Activated CD4-positive, alpha-beta T cell treated with anti-CD3 and anti-CD28 coated beads, Interleukin-2, amount 50 U/mL, for 4 hours (primary cell): ENCODE results near the gene DGUOK.
A peak's percentile ranks its signal among the peaks of the same experiment; 100 is the strongest.
"Not testable (repeated sequence)": the region's sequence is repeated elsewhere in the genome, so short reads cannot be mapped to it uniquely, and the experiment has no call there.

ENCODE experiments used
- DNase-seq, 2 experiments: peaks; one replicate each; pipeline ENCODE4 v3.0.0-alpha.2; 2020

The DGUOK gene

DNA sequence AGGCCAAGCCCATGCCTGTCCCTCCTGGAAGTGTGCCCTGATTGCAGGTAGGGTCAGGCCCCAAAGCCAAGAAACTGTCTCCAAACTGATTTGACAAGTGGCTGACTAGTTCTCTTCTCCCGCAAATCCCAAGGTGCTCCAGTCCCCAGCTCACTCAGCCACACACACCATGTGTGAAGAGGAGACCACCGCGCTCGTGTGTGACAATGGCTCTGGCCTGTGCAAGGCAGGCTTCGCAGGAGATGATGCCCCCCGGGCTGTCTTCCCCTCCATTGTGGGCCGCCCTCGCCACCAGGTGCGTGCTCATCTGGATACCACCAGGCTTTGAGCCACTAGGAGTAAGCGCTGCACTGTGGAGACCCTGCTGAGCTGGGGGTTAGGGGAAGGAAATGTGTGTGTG, 25.5 kb upstream of the DGUOK start:
- no peak for DNase-seq

DNA sequence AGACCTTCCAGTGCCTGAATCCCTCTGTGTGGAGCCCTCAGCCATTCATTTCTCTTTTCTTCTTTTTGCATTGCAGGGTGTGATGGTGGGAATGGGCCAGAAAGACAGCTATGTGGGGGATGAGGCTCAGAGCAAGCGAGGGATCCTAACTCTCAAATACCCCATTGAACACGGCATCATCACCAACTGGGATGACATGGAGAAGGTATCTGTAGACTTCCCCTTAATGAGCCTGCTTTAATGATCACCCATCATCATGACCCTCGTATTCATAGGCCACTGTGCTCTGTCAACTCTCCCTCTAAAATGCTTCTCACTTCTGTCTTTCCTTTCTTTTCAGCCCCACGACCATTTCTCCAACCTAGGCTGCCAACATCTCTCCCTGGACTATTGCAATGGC, 24.4 kb upstream of the DGUOK start:
- no peak for DNase-seq

DNA sequence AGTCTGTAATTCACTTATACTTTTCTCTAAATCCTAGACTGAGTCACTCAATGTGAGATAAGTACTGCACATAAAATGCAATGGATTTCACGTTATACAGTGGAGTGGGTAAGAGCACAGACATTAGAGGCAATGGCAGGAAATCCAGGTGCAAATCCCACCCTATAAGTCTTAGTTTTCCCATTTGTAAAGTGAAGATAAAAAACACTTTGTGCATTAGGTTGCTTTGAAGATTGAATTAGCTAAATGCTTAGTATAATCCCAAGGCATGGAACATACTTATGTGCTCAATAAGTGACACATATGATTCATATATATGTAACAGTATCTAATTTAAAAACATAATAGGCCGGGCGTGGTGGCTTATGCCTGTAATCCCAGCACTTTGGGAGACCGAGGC, 23.4 kb upstream of the DGUOK start:
- DNase-seq = no peak

DNA sequence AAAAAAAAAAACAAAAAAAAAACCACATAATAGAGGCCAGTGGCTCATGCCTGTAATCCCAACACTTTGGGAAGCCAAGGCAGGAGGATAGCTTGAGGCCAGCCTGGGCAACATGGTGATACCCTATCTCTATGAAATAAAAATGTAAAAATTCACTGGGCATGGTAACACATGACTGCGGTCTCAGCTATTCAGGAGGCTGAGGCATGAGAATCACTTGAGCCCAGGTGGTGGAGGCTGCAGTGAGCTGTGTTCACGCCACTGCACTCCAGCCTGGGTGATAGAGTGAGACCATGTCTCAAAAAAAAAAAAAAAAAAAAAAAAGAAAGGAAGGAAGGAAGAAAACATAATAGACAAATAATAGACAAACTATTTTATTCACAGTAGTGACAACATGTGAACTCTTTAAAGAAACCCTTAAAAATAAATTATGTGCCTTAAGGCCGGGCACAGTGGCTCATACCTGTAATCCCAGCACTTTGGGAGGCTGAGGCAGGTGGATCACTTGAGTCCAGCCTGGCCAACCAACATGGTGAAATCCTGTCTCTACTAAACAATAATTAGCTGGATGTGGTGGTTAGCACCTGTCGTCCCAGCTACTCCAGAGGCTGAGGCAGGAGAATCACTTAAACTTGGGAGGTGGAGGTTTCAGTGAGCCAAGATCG, 22.6 kb upstream of the DGUOK start:
- DNase-seq = not testable (repeated sequence)

DNA sequence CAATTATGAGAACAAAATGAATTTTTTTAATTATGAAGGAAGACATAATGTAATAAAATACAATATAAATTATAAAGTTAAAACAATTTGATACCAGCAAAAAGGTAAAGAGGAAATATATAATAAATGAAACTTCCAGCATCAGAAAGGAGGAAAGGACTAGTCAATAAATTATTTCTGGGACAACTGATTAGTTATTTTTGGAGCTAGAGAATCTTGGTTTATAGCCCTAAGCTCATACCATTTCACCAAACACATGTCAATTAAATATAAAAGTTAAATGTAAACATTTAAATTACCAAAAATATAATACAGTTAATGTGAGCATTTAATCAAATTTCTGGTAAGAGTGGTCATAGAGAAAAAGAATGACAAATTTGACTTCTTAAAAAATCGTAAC, 21.7 kb upstream of the DGUOK start:
- DNase-seq = no peak

DNA sequence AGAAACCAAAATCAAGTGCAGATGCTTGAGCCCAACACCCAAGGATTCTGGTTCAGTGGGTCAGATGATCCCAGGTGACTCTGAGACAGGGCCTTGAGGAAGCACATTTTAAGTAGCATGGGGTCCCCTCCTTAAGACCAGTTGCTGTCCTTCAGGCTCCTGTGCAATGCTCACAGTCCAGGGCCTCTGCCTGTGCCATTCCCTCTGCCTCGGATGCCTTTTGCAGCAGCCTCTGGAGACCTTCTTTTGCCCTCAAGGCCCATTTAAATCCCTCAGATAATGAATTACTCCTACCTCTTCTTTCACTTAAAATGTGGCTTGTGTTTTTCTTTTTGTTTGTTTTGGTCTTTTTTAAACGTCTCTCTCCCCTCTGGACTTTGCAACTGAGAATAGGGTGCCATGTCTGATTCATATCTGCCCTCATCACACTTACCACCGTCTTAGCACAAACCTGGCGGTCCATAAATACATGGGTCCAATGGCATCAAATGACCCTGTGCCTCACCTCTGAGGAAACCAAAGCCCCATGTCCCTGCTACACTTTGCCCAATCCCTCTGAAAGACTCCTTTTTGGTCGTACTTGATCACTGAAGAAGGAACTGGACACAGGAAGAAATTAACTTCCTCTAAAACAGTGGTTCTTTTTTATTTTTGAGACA, 19.7 kb upstream of the DGUOK start:
- DNase-seq = no peak

DNA sequence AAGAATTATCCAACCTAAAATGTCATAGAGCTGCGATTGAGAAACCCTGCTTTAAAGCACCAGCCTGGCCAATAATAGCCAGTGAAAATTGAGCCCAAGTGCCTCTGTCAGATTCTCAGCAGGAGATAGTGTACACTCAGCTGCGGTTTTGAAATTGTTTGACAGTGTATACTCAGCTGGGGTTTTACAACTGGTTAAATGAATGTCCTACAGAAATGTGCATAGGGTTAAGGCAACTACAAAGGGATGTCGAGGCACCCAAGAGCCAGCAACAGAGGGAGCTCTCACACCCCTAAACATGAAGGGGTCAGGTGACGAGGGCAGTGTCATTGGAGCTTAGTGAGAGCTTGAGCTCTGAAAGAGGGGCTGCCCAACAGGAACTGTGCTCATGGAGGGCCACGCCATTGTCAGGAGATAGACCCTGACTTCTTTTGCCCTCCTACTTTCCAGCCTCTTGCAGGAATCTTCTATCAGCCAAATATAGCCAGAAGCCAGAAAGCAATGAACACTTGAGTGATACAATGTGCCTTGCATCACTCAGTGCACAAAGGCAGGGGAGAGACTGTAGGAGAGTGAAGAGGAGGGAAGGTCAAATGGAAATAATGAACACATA, 18.7 kb upstream of the DGUOK start:
- DNase-seq = peak; percentile 49 to 57

DNA sequence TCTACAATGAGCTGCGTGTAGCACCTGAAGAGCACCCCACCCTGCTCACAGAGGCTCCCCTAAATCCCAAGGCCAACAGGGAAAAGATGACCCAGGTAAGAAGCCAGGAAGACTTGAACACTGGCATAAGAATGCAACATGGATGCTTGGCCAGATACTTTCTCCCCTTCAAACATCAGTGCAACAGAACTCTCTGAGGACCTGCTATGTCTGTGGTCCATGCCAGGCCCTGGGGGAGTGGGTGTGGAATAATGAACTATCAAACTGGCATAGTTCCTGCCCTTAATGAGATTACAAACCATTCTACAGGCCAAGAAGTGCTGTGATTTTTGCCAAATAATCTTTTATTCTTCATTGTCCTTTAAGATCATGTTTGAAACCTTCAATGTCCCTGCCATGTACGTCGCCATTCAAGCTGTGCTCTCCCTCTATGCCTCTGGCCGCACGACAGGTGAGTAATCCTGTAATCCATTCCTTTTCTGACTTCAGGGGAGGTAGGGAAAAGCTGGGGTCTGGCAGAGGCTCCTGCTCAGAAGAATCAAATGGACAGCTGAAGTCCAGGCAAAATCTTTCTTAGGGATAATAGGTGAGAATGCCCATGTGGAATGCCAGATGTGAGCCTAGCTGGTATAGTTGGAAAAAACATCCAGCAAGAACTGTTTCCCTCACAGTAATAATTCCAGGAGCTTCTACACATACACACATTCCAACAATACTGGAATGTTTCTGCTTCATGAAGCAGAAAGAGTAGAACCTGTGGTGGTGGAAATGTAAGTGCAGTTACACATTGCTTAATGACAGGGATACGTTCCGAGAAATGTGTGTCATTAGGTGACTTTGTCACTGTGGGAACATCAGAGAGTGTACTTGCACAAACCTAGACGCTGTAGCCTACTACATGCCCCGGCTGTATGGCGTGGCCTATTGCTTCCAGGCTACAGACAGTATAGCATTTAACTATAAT, 17.7 kb upstream of the DGUOK start:
- no peak for DNase-seq

DNA sequence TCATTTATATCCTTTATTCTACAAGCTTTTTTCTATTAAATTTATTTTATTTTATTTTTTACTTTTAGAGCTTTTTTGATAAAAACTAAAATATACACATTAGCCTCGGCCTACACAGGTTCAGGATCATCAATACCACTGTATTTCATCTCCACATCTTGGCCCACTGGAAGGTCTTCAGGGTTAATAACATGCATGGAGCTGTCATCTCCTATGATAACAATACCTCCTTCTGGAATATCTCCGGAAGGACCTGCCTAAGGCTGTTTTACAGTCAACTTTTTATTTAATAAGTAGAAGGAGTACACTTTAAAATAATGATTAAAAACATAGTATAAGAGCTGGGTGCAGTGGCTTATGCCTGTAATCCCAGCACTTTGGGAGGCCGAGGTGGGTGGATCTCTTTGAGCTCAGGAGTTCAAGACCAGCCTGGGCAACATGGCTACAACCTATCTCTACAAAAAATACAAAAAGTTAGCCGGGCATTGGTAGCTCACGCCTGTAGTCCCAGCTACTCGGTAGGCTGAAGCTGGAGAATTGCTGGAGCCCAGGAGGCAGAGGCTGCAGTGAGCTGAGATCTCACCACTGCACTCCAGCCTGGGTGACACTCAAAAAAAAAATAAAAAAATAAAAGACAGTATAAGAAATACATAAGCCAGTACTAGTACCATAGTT, 15.7 kb upstream of the DGUOK start:
- no peak for DNase-seq

DNA sequence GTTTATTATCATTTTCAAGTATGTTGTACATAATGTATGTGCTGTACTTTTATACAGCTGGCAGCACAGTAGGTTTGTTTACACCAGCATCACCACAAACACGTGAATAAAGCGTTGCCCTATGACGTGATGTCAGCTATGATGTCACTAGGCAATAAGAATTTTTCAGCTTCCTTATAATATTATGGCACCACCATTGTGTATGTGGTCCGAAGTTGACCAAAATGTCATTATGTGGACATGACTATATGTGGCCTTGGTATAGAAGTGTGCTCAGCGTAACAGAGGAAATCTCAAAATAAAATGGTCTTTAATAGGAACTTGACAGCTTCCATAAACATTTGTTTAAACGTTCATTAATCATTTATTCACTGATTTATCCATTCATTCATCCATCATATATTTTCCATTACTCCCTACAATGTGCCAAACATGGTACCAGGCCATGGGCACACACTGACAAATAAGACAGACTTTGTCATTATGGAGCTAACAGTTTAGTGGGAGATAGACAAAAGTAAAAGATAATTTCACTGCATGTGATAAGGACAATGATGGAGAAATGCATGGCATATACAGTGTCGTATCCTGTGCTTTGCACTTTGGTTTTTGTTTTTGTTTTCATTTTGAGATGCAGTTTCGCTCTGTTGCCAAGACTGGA, 15.0 kb upstream of the DGUOK start:
- no peak for DNase-seq

DNA sequence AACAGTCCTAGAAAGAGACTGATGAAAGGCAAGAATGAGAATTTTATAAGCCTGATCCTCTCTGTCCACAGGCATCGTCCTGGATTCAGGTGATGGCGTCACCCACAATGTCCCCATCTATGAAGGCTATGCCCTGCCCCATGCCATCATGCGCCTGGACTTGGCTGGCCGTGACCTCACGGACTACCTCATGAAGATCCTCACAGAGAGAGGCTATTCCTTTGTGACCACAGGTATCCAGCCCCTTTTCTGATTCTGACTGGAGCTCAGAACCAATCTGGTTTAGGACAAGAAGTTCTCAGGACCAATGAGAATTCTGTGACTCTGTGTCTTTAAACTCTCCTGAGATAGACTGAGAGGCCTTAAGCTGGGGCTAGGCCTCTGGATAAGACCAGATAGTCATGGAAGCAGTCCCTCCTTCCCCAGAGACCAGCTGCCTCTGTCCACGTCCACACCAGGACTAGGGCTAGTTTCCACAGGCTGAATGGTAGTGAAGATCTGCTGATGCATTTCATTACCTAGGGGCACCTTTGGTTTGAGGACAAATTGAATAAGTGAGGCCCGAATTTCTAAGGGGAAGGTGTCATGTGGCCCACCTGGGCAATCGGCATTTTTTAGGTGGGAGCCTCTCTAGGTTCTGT, 13.1 kb upstream of the DGUOK start:
- no peak for DNase-seq

DNA sequence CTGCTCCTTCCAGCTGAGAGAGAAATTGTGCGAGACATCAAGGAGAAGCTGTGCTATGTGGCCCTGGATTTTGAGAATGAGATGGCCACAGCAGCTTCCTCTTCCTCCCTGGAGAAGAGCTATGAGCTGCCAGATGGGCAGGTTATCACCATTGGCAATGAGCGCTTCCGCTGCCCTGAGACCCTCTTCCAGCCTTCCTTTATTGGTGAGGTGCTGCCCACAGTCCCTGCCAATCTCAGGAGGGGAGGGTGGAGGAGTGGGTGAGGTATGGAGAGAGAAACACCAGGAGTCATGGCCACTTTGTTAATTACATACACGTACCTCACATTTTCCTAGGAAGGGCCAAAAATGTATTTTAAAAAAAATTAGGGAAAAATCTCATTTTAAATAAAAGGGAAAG, 12.0 kb upstream of the DGUOK start:
- no peak for DNase-seq

DNA sequence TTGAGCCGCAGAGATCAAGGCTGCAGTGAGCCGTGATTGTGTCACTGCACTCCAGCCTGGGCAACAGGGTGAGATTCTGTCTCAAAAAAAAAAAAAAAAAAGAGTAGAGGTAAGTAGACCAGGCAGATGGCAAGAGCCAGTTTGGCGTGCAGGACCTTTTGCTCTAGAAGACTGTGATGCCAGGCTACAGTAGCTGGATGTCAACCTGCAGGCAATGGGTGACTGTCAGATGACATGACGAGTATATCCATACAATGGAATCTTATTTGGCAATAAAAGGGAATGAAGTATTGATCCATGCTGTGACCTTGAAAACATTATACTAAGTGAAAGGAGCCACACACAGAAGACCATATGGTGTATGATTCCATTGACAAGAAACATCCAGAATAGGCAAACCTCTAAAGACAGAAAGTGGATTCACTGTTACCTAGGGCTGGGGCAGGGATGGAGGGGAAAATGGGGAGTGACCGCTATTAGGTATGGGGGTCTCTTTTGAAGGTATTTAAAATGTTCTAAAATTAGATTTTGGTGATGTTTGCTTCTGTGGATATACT, 11.2 kb upstream of the DGUOK start:
- no peak for DNase-seq

DNA sequence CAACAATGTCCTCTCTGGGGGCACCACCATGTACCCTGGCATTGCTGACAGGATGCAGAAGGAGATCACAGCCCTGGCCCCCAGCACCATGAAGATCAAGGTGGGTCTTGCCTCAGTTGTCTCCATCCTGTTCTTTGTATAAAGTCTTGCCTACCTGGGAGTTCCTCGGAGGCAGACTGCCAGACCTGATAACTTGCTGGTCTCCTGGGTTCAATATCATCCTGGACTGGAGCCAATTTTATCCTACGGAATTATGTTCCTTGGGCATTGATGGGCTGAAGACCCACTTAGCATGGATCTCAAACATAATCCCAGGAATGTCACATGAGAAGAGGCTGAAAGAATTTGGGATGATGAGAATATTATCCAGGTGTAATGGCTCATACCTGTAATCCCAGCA, 10.0 kb upstream of the DGUOK start:
- DNase-seq = no peak

DNA sequence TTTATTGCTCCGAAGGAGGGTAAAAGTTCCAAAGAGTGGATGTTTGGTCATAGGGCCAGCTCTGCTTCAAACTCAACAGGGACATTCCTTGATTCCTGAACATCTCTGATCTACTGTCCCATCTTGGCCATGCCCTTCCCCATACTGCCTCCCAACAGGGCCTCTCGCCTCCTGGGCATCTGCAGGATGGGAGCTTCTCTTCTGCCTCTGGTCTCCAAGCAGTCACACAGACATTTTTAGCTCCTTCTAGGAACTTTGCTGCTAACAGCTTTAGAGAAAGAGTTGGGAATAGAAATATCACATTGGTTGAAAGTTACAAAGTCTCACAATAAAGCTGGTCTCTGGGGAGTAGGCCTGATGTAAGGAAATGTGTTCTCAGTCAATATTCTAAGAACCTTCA, 9.4 kb upstream of the DGUOK start:
- DNase-seq = no peak

DNA sequence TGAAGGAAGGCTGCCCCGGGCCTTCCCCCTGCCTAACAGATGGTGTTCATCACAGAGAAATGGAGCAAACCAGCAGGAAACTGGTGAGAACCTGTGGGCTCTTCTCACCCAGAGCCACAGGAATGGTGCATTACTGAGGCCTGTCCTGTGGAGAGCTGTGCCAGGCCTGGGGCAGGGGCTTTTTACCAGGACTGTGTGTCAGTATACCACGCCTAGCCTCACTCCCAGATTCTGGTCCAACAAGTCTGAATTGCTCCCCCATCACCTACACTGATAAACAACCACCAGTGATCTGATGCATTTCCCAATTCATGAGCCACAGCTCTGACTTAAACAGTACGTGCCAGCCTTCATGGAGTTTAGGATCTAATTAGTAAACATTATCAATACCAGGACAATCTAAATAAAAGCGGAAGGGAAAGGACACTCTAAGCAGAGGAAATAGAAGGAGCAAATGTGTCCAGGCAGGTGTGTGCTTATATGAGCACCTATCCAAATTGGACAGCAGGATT, 8.9 kb upstream of the DGUOK start:
- no peak for DNase-seq

DNA sequence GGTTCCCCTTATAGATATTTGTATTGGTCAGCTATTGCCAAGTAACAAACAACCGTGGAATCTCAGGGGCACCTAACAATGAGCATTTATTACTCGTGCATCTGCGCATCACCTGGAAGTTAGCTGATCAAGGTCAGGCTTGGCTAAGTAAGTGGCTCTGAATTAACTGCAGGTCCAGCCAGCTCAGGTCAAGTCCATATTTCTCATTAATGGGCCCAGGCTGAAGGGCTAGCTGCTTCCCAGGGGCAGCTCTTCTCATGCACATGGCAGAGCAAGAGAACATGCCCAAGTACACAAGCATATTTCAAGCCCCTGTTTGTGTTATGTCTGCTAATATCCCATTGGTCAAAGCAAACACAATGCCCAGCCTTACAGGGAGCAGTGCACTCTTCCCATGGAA, 7.8 kb upstream of the DGUOK start:
- DNase-seq = no peak

DNA sequence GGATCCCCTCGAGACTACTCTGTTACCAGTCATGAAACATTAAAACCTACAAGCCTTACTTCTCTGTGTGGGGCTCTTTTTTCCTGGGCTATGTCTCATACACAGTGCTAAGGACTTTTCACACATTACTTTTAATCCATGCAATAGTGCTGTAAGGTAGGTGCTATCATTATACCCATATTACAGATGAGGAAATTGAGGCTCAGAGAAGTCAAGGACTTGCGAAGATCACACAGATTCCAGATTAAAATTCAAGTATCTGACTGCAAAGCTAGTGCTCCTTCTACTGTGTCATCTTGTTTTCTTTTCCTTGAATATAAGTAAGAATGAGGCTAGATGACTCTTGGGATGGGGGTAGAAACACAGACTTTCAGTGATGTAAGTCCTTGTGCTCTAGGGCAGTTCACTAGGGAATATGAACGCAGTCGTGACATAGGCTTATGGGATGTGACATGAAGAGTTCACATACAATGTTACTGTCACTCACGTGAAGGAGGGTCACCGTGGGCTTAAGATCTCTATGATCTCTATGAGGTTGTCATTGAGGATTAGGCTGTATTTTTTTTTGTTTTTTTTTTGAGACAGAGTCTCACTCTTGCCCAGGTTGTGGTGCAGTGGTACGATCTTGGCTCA, 7.0 kb upstream of the DGUOK start:
- DNase-seq = no peak

DNA sequence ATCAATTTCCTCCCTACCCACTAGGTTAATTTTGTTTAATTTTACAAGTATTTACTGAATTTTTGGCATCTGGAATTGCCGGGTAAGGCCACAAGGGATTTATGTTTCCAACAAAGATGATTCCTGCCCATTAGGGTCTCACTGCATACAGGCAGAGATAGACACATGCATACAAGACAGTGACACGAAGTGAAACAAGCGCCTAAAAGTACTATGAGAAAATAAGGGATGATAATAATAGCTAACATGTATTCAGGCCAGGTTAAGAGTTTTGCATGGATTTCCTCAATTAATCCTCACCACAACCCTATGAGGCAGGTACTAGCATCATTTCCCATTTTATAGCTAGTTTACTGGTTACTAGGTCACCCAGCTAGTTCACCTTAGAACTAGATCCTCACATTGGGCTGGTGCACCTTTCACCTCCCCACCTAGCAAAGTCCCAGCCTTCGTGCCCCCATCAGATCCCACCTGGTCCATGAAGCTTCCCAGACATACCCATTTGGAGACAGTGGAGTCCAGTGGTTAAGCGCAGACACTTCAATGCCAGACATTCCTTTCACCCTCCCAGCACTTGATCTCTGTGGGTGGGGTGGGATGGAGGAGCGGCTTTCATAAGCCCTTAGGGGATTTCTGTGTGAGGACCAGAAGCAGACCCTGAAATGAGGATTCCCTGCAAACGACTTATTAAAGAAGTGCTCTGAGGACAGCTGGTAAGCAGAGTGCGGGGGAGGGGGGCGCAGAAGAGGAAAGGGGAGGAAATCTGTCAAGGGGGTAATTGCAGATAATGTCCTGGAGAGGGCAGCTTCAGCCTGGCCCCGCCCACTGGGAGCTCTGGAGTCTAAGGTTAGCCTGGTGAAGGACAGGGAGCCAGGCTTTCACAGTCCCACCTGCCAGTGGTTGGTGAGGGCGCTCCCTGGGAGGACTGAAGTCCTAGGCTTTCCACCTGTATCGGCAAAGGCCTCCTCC, 5.8 kb upstream of the DGUOK start:
- DNase-seq = peak; percentile 21 to 26
